Prostate gland (tissue), 2 donors: ENCODE results near the gene MEIS2.

Source experiments
- POLR2A ChIP-seq: fragments of 450-650 bp; IDR thresholded peaks from one replicate; pipeline ENCODE4 v1.6.1; 2016; ENCODE audit warnings: antibody characterized with exemption, mild to moderate bottlenecking
- POLR2AphosphoS5 ChIP-seq: sonication (generic); formaldehyde crosslinking; IDR thresholded peaks from one replicate; pipeline ENCODE4 v1.6.1; 2017; ENCODE audit warnings: antibody characterized with exemption
- TF ChIP-seq, protein P1 (sequence below), 4 experiments: fragments of 200-600 bp in 2 of 4; fragments of 450-650 bp in 2 of 4; sonication (generic) in 2 of 4; IDR thresholded peaks; 1 replicate in 3 of 4; 2 replicates in 1 of 4; pipeline ENCODE4 v1.5.1; 2016 to 2019; ENCODE audit warnings: antibody characterized with exemption in 4 of 4, mild to moderate bottlenecking in 2 of 4, moderate library complexity in 2 of 4

DNA sequence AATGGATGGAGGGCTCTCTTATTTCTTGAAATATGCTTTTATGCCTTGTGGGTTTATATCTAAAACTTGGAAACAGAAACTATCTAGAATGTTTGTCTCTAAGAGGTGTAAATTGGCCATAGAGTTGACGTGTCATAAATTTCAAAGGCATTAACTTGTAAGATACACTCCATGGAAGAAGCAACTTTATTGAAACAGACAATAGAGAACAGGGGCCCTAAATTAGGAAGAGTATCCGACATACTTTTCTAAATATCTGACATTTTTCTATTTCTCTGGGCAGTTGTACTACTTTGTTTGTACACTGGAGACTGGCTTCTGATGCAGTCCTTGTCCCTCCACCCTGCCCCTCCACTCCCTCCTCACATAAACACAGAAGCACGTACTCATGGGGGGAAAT lies 50.0 kb downstream of the MEIS2 start:
- TF ChIP-seq, protein P1, sequence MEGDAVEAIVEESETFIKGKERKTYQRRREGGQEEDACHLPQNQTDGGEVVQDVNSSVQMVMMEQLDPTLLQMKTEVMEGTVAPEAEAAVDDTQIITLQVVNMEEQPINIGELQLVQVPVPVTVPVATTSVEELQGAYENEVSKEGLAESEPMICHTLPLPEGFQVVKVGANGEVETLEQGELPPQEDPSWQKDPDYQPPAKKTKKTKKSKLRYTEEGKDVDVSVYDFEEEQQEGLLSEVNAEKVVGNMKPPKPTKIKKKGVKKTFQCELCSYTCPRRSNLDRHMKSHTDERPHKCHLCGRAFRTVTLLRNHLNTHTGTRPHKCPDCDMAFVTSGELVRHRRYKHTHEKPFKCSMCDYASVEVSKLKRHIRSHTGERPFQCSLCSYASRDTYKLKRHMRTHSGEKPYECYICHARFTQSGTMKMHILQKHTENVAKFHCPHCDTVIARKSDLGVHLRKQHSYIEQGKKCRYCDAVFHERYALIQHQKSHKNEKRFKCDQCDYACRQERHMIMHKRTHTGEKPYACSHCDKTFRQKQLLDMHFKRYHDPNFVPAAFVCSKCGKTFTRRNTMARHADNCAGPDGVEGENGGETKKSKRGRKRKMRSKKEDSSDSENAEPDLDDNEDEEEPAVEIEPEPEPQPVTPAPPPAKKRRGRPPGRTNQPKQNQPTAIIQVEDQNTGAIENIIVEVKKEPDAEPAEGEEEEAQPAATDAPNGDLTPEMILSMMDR (IDR thresholded peaks at IDR 0.05), result no peak
- no peak for TF ChIP-seq POLR2AphosphoS5
- TF ChIP-seq POLR2A, result no peak
